NCI-H1105 treated with DMSO at 0.1 percent for 48 hours (cell line): Measurements from ENCODE around the gene AP1S1.
"Not testable (repeated sequence)": the region's sequence is repeated elsewhere in the genome, so short reads cannot be mapped to it uniquely, and the experiment has no call there.

Experiments
- DNase-seq: peaks from one replicate; lab custom pipeline; 2025; lab: John Stamatoyannopoulos, UW

Gene AP1S1

DNA sequence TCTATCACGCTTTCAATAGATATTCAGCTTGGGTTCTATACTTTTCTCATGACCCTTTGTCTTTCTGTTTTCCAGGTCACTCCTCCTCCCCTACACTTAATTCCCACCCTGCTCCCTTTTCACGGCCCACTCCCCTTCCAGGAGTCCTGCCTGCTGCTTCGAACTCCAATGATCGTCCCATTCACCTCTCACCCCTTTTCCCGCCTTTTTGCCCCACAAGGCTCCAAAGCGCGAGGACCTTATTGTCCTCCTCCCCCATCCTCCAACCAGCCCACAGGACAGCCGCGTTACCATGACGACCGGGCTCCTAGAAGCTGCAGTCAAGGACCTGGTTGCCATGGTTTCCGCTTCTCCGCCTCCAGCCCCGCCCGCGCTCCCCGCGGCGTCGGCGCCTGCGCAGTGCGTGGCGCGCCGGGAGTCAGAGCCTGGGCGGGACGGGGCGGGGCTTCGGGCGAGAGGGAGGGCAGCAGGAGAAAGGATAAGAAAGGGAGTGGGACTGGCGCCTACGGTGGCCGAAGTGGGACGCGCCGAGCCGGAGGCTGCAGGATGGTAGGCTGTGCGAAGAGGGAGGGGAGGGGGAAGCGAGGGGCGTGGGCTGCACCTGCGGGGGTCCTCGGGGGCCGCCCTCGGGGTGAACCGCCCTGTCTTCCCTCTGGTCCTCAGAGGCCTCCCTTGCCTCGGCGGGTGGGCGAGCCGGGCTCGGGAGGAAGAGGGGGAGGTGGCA lies at the start of gene AP1S1:
AP1S1 (plus strand) TSS at position 508 of the 724 bp plus-strand sequence; CDS start at position 547, 39 bp downstream.
- DNase-seq: peak; percentile 96

- no peak for DNase-seq
Measured at GRCh38 chr7:101104799-101105198, 49.5 kb upstream of the AP1S1 start.

GRCh38 chr7:101105248-101105647 lies 49.0 kb upstream of the AP1S1 start:
- DNase-seq: not testable (repeated sequence)

- DNase-seq: no peak
Measured at GRCh38 chr7:101106386-101106785, 47.9 kb upstream of the AP1S1 start.

GRCh38 chr7:101108330-101108857 lies 45.9 kb upstream of the AP1S1 start:
- no peak for DNase-seq

- DNase-seq: no peak
Measured at GRCh38 chr7:101108961-101109360, 45.3 kb upstream of the AP1S1 start.

GRCh38 chr7:101109368-101109767 lies 44.9 kb upstream of the AP1S1 start:
- no peak for DNase-seq

DNA sequence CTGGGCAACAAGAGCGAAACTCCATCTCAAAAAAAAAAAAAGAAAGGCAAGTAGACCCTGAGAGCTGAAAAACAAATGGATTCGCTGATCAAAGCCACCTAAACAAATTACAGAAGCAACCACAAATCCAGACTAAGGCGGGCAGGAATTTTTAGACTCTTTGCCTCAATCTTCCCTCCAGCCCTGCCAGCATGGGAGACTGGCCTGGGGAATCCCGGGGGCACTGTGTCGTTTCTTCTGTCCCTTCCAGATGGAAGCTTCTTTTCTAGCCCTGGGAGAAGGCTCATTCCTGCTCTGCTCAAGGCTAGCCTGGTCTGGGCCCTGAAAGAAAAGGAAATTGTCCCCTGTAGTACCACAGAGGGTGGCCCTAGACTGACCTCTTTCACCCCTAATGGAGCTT lies 43.0 kb upstream of the AP1S1 start:
- DNase-seq: no peak

- no peak for DNase-seq
Measured at GRCh38 chr7:101112233-101112632, 42.0 kb upstream of the AP1S1 start.

DNA sequence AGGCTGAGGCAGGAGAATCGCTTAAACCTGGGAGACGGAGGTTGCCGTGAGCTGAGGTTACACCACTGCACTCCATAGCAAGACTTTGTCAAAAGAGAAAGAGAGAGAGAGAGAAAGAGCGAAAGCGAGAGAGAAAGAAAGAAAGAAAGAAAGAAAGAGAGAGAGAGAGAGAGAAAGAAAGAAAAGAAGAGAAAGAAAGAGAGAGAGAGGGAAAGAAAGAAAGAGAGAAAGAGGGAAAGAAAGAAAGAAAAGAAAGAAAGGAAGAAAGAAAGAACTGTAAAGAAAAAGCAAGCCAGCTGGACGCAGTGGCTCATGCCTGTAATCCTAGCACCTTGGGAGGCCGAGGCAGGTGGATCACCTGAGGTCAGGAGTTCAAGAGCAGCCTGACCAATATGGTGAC lies 41.1 kb upstream of the AP1S1 start:
- DNase-seq: not testable (repeated sequence)

DNA sequence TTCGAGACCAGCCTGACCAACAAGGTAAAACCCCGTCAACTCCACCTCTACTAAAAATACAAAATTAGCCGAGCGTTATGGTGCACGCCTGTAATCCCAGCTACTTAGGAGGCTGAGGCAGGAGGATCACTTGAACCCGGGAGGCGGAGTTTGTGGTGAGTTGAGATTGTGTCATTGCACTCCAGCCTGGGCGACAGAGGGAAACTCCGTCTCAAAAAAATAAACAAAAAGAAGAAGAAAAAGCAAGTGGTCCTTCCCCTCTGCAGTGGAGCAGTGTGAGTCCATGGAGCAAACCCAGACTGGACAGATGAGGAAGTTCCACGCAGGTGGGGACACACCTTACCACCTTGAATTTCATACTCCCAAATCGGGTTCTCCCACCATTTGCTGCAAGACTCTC lies 40.4 kb upstream of the AP1S1 start:
- DNase-seq: no peak

GRCh38 chr7:101114492-101114891 lies 39.8 kb upstream of the AP1S1 start:
- DNase-seq: no peak

DNA sequence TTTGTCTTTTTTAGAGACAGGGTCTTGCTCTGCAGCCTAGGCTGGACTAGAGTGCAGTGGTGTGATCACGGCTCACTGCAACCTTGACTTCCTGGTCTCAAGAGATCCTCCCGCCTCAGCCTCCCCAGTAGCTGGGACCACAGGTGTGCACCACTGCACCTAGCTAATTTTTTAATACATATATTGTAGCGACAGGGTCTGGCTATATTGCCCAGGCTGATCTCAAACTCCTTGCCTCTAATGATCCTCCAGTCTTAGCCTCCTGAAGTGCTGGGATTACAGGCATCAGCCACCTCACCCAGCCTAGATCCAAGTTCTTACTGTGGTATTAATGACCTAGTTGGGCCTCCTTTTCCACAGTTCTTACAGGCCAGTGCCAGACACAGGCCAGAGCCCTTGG lies 39.1 kb upstream of the AP1S1 start:
- DNase-seq: no peak

- DNase-seq: no peak
Measured at GRCh38 chr7:101116898-101117297, 37.4 kb upstream of the AP1S1 start.

DNA sequence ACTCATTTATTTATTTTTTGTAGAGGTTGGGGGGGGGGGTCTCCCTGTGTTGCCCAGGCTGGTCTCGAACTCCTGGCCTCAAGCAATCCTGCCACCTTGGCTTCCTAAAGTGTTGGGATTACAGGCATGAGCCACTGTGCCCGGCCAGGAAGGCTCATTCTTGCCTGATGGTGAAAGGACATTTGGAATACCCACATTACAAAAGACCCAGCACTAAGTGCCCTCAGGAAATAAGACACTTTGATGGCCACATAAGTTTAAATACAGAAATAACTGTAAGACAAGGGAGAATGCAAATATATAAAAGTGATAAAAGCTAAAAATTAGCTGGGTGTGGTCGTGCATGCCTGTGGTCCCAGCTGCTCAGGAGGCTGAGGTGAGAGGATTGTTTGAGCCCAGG lies 35.4 kb upstream of the AP1S1 start:
- DNase-seq: no peak

- DNase-seq: no peak
Measured at GRCh38 chr7:101119876-101120275, 34.4 kb upstream of the AP1S1 start.

DNA sequence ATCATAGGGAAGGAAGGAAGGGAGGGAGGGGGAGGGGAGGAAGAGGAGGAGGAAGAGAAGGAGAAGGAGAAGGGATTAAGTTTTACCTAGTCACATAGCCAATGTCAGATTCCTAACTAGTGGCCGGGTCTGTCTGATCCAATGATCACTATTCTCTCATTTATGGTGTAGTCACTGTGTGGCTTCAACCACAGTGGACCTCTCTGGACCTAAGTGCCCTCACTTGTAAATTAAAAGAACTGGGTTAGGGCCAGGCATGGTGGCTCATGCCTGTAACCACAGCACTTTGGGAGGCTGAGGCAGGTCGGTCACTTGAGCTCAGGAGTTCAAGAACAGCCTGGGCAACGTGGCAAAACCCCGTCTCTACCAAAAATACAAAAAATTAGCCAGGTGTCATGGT lies 34.0 kb upstream of the AP1S1 start:
- DNase-seq: no peak

DNA sequence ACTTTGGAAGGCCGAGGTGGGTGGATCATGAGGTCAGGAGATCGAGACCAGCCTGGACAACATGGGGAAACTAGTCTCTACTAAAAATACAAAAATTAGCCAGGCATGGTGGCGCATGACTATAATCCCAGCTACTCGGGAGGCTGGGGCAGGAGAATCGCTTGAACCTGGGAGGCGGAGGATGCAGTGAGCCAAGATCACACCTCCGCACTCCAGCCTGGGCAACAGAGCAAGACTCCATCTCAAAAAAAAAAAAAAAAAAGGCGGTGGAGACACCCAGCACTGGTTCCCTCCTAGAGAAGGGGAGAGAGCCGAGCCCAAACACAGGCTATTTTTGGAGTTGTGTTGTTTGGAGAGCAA lies 32.7 kb upstream of the AP1S1 start:
- not testable (repeated sequence) for DNase-seq

DNA sequence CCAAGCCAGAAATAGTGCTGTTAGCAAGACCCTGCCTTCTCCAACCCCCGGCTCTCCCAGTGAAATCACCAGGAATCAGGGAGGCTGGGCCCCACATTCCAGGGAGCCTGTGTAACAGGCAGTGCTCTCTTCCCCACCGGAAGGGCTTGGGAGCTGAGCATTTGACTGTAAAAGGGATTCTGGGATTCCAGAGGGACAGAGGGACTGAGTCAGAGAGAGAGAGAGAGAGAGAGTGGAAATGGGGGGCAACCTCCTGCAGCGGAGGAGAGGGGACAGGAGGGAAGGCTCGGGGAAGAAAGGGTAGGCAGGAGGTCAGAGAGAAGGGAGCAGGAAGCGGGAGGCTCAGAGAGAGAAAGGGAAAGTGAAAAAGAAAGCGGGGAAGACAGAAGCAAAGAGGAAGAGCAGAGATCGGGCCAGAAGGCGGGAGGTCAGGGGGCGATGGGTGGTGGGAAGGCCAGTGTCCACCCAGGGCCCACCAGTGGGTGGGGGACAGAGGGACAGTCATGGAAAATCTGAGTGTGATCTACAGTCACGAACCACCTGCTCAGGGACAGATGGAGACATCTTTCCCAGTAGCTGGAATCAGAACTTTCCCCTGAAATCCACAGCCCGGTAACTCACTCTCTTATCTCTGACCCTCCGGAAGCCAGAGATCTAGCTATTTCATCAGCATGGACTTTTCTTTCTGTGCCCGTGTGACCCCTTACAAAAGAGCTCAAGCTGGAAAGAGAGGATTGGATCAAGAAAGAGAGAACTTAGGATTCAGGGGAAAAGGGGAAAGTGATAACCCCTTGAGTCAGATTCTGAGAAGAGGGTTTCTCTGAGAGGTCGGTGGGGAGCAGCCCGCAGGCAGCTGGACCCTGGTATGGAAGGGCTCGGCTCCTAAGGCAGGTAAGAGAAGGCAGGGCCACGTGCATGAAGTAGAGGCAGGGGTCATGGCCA lies 32.0 kb upstream of the AP1S1 start:
- DNase-seq: no peak

DNA sequence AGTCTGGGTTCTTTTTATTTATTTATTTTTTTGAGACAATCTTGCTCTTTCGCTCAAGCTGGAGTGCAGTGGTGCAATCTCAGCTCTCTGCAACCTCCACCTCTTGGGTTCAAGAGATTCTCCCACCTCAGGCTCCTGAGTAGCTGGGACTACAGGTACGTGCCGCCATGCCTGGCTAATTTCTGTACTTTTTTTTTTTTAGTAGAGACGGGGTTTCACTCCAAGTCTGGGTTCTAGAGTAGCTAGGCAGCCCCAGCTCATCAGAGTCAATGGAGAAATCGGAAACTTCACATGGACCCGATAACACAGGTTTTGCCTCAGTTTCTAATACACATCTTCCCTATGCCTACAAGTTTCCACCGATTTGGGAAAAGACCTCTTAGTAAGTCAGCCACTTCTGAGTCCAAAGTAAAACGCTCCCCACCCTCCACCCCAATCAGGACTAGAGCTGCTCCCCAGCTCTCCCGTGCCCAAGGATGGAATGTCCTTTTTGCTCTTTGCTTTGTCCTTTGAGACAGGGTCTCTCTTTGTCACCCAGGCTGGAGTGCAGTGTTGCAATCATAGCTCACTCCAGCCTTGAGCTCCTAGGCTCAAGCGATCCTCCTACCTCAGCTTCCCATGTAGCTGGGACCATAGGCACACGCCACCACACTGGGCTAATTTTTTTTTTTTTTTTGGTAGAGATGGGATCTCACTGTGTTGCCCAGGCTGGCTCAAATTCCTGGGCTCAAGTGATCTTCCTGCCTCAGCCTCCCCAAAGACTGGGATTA lies 31.2 kb upstream of the AP1S1 start:
- no peak for DNase-seq

GRCh38 chr7:101123703-101124068 lies 30.6 kb upstream of the AP1S1 start:
- no peak for DNase-seq

DNA sequence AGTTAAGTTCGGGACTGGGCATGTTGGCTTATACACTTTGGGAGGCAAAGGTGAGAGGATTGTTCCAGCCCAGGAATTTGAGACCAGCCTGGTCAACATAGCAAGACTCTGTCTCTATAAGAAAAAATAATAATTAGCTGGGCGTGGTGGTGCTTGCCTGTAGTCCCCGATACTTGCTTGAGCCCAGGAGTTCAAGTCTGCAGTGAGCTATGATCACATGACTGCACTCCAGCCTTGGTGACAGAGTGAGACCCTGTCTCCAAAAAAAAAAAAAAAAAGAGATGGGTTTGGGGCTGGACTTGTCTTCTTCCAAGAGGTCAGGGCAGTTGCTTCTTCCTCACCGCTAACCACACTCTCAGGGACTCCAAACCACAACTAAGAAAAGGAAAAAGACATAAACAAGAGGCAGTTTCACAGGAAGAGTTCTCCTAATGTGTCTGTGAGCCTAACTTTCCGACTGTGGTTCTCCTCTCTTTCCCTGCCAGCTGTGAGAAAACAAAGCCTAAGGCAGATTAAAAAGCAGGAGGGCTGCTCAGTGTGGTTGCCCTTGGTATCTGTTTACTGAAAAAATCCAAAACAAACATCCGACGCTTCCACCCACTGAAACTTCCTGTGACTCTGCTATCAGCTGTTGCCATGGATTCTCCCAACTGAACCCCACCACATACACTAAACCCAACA lies 29.8 kb upstream of the AP1S1 start:
- no peak for DNase-seq
